HL-60/S4 treated with retinoic acid at 250 ng/mL for 4 days and 3 days (cell line): ENCODE results near the gene TMEM175.

Experiments
- in situ Hi-C: fragments of 300-500 bp; cut with MboI; formaldehyde crosslinking; loops from 2 replicates; pipeline ENCODE4 v1.7.0; 2022; ENCODE audit warnings: low sequenced_read_pairs

TMEM175 gene

DNA sequence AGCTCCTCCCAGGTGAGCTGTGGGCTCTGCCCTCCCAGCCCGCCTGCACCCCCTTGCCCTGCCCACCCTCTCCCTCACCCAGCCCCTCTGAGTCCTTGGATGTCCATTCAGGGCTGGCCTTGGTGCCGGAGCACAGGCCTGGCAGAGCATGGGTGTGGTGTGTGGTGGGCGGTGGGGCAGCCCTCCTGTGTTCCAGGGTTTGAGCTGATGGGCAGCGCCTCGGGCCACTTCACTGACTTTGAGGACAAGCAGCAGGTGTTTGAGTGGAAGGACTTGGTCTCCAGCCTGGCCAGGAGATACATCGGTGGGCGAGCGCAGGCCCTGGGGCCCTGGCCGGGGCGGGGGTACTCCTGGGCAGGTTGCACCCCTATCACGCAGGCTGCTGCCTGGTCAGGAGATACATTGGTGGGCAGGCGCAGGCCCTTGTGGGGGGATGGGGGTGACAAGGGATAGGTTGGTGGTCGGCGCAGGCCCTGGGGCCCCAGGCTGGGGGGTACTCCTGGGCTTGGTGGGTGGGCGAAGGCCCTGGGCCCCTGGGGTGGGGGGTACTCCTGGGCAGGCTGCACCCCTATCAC lies 68.5 kb downstream of the TMEM175 start:
- in situ Hi-C loops: no loop called here

DNA sequence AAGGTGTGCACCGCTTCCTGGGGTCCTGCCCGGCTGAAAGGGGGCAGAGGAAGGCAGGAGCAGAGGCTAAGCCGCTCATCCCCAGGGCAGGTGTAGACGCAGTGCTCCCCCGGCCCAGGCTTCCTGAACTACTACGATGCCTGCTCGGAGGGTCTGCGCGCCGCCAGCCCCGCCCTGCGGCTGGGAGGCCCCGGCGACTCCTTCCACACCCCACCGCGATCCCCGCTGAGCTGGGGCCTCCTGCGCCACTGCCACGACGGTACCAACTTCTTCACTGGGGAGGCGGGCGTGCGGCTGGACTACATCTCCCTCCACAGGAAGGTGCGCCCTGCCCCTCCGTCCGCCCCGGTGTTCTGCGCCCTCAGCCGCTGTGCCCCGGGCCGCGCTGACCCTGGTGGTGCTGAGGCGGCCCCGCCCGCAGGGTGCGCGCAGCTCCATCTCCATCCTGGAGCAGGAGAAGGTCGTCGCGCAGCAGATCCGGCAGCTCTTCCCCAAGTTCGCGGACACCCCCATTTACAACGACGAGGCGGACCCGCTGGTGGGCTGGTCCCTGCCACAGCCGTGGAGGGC lies 69.4 kb downstream of the TMEM175 start:
- in situ Hi-C loops: no loop called here

DNA sequence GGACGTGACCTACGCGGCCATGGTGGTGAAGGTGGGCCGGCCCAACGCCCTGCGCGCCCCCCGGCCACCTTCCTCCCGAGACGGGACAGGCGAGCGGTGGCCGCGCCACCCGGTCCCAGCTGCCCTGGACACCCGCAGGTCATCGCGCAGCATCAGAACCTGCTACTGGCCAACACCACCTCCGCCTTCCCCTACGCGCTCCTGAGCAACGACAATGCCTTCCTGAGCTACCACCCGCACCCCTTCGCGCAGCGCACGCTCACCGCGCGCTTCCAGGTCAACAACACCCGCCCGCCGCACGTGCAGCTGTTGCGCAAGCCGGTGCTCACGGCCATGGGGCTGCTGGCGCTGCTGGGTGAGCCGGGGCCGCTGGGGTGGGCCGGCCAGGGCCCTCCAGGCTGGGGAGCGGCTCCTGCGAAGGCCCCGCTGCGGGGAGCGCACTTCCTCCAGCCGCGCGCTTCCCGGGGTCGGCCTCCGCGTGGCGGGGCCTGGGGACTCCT lies 69.9 kb downstream of the TMEM175 start:
- in situ Hi-C loops: no loop called here

DNA sequence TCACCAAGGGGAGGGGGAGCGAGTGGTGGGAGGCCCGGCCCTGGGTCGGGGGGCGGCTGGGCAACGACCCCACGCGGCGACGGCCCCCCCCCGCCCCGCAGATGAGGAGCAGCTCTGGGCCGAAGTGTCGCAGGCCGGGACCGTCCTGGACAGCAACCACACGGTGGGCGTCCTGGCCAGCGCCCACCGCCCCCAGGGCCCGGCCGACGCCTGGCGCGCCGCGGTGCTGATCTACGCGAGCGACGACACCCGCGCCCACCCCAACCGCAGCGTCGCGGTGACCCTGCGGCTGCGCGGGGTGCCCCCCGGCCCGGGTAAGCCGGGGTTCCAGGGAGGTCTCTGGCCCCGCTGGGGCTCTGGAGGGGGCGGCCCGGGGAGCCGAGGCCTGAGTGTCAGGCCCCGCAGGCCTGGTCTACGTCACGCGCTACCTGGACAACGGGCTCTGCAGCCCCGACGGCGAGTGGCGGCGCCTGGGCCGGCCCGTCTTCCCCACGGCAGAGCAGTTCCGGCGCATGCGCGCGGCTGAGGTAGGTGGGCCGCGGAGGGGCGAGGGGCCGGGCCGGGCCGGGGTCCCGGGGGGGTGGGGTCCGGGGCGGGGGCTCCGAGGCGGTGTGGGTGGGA lies 70.5 kb downstream of the TMEM175 start:
- in situ Hi-C loops: no loop called here

DNA sequence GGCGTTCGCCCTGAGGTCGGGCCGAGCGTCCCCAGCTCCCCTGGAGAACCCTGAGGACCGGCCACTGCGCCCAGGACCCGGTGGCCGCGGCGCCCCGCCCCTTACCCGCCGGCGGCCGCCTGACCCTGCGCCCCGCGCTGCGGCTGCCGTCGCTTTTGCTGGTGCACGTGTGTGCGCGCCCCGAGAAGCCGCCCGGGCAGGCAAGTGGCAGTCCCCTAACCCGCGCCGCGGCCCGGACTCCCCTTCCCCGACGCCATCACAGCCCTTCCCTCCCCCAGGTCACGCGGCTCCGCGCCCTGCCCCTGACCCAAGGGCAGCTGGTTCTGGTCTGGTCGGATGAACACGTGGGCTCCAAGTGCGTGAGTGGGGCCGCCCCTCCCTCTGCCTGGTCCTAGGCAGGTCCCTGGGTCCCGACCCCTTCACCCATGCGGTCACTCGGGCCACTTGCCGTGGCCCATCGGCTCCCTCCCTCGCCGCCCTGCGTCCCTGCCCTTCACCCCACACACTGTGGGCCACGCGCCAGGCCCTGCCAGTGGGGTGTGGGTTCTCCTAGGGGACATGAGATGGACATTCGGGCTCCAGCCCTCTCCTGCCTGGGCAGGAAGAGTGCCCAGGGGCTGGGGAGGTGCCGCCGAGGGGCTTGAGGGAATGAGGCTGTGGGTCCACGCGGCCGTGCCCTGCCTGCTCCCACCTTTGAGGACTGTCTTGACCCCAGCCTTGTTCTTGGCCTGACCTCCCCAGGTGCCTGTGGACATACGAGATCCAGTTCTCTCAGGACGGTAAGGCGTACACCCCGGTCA lies 71.2 kb downstream of the TMEM175 start:
- in situ Hi-C loops: no loop called here

DNA sequence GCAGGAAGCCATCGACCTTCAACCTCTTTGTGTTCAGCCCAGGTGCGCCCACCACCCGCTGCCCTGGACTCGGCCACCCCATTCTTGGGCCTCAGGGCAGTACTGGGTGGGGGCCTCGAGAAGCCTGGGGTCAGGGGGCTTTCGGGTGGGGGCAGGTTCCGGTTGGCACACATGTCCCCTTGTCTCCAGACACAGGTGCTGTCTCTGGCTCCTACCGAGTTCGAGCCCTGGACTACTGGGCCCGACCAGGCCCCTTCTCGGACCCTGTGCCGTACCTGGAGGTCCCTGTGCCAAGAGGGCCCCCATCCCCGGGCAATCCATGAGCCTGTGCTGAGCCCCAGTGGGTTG lies 71.8 kb downstream of the TMEM175 start:
- in situ Hi-C loops: no loop called here

DNA sequence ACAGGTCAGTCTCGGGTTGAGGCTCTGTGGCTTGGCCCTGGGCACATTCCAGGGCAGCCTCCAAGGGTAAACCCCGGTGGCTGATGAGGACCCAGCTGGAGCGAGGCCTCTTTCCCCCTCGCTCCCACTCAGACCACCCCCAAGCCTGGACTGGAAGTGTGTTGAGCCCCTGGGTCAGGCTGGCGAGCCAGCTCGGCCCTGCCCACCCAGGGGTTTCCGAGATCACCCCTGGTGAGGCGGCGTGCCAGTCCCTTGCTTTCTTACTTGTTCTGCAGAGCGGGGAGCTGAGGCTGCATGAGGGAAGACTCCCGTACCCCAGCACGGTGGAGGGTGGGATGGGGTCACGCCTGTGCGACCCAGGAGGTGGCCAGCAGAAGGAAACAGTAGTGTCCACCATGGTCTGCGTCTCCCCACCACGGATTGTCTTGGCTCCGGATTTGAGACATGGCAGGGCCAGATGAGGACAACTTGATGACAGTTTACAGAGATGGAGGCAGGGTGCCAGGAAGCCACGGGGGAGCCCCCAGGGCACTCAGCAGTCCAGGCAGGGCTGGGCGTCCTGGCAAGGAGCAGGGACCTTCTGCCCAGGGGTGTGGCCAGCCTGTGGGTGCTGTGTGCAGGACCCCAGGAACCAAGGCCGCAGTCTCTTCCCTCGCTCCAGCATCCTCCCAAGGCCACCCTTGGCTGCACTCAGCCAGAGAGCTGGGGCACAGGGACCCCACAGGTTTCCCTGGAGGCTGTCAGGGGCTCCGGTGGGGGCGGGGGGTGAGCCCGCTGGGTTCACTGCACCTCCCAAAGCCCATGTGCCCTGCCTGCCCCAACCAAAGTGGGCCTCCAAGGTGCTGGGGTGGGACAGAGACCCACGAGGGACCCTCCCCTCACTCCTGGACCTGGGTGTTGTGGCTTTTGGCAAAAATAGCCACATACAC lies 72.6 kb downstream of the TMEM175 start:
- in situ Hi-C loops: no loop called here

DNA sequence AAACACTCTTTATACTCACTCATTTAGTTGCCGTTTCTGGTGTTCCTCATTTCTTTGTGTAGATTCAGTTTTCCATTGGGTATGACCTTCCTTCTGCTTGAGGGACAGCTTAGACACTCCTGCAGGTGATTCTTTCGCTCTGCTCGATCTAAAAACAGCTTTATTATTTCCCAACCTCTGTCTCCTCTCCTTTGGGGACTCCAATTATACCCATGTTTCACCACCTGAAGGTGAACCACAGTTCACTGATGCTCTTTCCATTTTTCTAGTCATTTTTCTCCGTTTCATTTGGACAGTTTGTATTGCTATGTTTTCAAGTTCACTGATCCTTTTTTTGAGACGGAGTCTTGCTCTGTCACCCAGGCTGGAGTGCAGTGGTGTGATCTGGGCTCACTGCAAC lies 74.6 kb downstream of the TMEM175 start:
- in situ Hi-C loops: no loop called here
